Kidney epithelial cell (primary cell): Measurements from ENCODE around the gene DPH7. TPM values are rescaled to one million over a fixed set of nuclear protein-coding genes. Genes with fewer than 3 reads are reported as not detected.
"Not testable (repeated sequence)": the region's sequence is repeated elsewhere in the genome, so short reads cannot be mapped to it uniquely, and the experiment has no call there.

ENCODE experiments used
- DNase-seq: peaks from one replicate; pipeline ENCODE4 v3.0.0-alpha.2; 2010; ENCODE audit warnings: low read depth
- H3K27me3 ChIP-seq: 2 replicates; pipeline ENCODE4 v1.6.0; 2011; ENCODE audit warnings: low read length; ENCODE audit not compliant: control insufficient read depth, insufficient read depth
- H3K36me3 ChIP-seq: 2 replicates; pipeline ENCODE4 v1.5.1; 2011; ENCODE audit warnings: low read length; ENCODE audit not compliant: control insufficient read depth, insufficient read depth
- H3K4me3 ChIP-seq: 2 replicates; pipeline ENCODE4 v1.5.1; 2011; ENCODE audit warnings: low read depth, mild to moderate bottlenecking, control low read depth, low read length
- CTCF ChIP-seq: IDR thresholded peaks from 2 replicates; pipeline ENCODE4 v1.5.1; 2011; ENCODE audit warnings: mild to moderate bottlenecking, moderate library complexity, low read length, control low read depth, inconsistent platforms; ENCODE audit not compliant: insufficient read depth, poor library complexity, severe bottlenecking
- total RNA-seq: library from RNA; depleted of rRNA; stranded (reverse); fragments of >200 nt; gene quantifications from 2 replicates; pipeline ENCODE4 v1.2.3, GENCODE V29; 2015

Gene DPH7
- total RNA-seq, 1 donor from 2014 or later, result 38.9 TPM

GRCh38 chr9:137579259-137579604 lies 507 bp upstream of the DPH7 start:
- no peak for DNase-seq
- Histone ChIP-seq H3K27me3 (no peaks in the 10 kb centered on the region), H3K4me3 (peak overlapping the region; percentile 85), H3K36me3 (peaks cover 1% of the 10 kb centered on the region)
- TF ChIP-seq CTCF, result no peak

- H3K4me3 ChIP-seq, result no peak overlapping the region
- H3K36me3 ChIP-seq, result peaks cover 1% of the 10 kb centered on the region
- TF ChIP-seq CTCF, result no peak
- no peaks in the 10 kb centered on the region for H3K27me3 ChIP-seq
- no peak for DNase-seq
Observed at GRCh38 chr9:137575716-137576411, 2.9 kb downstream of the DPH7 start.

GRCh38 chr9:137575364-137575715 lies 3.4 kb downstream of the DPH7 start:
- Histone ChIP-seq H3K4me3 (no peak overlapping the region), H3K36me3 (peaks cover 1% of the 10 kb centered on the region), H3K27me3 (no peaks in the 10 kb centered on the region)
- DNase-seq, result no peak
- no peak for TF ChIP-seq CTCF

GRCh38 chr9:137574192-137574591 lies 4.5 kb downstream of the DPH7 start:
- TF ChIP-seq CTCF, result no peak
- Histone ChIP-seq H3K27me3 (no peaks in the 10 kb centered on the region), H3K36me3 (peaks cover 1% of the 10 kb centered on the region), H3K4me3 (no peak overlapping the region)
- DNase-seq, result no peak

GRCh38 chr9:137570566-137570965 lies 8.2 kb downstream of the DPH7 start:
- no peak for TF ChIP-seq CTCF
- DNase-seq, result no peak
- no peaks in the 10 kb centered on the region for H3K27me3 ChIP-seq
- H3K4me3 ChIP-seq, result no peak overlapping the region
- no peaks in the 10 kb centered on the region for H3K36me3 ChIP-seq

- no peak for TF ChIP-seq CTCF
- H3K4me3 ChIP-seq, result no peak overlapping the region
- no peaks in the 10 kb centered on the region for H3K36me3 ChIP-seq
- no peak for DNase-seq
- no peaks in the 10 kb centered on the region for H3K27me3 ChIP-seq
Observed at GRCh38 chr9:137569609-137570203, 9.0 kb downstream of the DPH7 start.

- not testable (repeated sequence) for H3K36me3 ChIP-seq, DNase-seq, H3K27me3 ChIP-seq, H3K4me3 ChIP-seq
Observed at GRCh38 chr9:137568445-137568844, 10.3 kb downstream of the DPH7 start.
